GM19468 (cell line): ENCODE data around the gene PCBP2.
"Not testable (repeated sequence)": the region's sequence is repeated elsewhere in the genome, so short reads cannot be mapped to it uniquely, and the experiment has no call there.

ENCODE experiments used
- ATAC-seq: cut with Tn5 transposase; IDR thresholded peaks from one replicate; pipeline ENCODE4 v1.9.1; 2021; ENCODE audit warnings: mild to moderate bottlenecking, moderate library complexity, moderate number of reproducible peaks; ENCODE audit not compliant: unreplicated experiment; ENCODE audit errors: extremely low read depth

PCBP2 gene

DNA sequence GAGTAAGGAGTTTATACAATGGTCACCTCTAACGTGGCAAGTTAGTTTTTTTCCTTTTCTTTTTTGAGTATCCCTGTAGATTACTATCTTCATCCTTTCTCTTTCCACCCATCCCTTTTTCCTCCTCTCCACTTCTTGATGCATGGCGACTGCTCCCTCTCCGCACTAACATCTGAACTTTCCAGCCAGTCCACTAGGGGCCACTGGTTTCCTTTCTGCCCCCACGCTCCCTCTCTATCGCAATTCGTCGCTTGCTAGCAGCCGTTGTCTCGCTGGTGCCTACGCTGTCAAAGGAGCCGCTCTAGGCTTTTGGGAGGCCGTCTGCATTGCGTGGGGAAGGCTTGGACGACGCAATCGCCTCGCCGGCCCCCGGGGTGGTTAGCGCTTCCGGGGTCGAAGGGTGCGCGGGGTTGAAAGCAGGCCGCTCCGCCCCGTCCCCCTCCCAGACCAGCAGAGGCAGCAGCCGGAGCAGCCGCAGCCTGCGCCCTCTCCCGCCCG lies at the start of gene PCBP2:
Gene PCBP2 (plus strand): TSS at position 442 of the 498 bp plus-strand sequence. CDS start 2,699 bp downstream, outside the sequence.
- peak; percentile 68 for ATAC-seq

DNA sequence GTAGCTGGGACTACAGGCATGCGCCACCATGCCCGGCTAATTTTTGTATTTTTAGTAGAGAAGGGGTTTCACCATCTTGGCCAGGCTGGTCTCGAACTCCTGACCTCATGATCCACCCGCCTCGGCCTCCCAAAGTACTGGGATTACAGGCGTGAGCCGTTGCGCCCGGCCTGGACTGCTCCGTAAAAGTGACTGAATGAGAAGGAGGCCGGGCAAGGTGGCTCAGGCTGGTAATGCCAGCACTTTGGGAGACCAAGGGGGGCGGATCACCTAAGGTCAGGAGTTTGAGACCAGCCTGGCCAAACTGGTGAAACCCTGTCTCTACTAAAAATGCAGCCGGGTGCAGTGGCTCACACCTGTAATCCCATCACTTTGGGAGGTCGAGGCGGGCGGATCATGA lies 49.6 kb upstream of the PCBP2 start:
- ATAC-seq, result not testable (repeated sequence)

DNA sequence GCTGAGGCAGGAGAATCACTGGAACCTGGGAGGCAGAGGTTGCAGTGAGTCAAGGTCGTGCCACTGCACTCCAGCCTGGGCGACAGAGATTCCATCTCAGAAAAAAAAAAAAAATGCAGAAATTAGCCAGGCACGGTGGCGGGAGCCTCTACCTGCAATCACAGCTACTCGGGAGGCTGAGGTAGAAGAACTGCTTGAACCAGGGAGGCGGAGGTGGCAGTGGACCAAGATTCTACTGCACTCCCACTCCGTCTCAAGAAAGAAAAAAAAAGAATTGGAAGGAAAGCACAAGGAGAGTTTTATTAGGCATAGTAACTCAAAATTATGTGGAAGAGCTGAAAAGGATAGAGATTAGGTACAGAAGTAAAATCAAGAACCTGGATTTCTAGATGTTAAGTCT lies 49.0 kb upstream of the PCBP2 start:
- no peak for ATAC-seq

DNA sequence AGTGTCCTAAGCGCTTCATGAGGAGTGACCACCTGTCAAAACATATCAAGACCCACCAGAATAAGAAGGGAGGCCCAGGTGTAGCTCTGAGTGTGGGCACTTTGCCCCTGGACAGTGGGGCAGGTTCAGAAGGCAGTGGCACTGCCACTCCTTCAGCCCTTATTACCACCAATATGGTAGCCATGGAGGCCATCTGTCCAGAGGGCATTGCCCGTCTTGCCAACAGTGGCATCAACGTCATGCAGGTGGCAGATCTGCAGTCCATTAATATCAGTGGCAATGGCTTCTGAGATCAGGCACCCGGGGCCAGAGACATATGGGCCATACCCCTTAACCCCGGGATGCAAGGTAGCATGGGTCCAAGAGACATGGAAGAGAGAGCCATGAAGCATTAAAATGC lies 41.0 kb upstream of the PCBP2 start:
- no peak for ATAC-seq

DNA sequence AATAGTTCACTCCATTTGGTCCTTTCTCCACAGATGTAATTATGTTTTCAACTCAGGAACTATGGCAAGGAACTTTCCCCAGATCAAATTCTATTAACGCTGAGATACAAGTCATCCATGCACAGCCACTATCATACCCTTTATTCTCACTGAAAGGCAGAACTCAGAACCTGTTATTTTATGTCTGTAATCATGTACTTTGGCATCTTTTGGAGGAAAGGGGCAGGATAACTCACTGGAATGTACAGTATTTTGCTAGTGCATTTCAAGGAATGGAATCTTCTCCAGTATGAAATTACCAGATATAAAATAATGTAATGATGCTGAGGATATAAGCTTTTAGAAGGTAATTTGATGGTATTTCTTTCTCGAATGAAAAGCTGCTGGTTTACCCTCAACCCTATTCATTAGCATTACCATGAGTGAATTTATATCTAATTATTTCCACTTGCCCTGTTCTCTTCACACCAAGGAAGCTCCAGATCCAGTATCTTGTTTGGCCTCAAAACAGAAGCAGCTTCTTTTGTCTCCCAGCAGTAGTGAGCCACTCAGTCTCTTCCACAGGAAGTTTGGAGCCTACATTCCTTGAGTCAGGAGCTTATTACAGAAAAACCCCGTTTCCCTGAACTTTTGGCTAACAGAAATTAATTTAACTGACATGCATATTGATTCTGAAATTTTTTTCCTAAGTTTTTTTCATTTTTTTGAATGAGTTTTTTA lies 38.3 kb upstream of the PCBP2 start:
- no peak for ATAC-seq

DNA sequence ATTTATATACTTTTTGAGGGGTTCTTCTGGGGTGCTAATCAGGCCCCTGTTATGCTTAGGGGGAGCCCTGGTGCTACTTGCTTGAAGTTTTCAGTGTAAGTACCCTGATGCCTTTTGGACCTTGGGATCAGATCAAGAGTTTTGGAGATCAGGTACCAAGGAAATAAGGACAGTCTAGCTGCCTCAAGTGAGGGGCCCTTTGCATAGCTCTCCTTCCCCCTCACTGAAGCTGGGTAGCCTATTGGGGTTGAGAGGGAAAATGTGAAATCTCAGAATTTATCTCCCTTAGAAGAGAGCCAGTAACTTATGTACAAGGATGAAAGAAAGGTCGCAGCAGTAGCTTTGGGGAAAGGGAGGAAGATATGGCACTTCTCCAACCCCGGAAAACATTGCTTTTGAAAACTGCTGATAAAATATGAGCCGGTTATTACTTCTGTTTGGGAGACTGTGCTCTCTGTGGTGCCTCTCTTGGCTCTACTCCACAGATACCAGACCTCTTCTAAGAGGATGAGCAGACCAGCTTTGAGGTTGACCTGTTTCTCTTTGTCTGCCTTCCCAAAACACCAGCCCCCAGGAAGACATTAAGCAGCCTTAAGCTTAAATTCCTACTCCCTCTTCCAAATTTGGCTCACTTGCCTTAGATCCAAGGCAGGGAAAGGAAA lies 37.0 kb upstream of the PCBP2 start:
- no peak for ATAC-seq

DNA sequence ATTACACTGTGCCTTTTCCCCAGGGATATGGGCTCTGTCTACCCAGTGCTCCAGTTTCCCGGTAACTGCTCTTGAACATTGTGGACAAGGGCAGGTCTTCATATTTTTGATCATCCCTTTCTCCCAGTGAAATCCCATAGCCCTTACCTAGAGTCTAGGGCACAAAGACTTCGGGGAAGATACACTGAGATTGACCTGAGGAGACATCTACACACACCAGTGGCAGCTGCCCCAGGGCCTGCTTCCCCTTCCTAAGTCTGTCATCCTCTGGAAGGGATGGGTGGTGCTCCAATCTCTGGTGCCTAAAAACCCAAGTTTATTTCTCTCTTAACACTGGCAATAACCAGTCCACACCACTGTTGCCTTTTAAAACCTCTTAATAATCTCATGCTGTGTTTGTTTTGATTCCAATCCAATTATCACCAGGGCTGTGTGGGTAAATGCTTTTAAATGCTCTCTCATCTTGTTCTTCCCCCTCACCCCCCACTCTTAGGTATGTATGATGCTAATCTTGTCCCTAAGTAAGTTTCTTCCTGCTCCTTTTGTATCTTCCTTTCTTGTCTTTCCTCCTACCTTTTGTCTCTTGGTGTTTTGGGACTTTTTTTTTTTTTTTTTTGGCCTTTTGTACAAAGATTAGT lies 36.0 kb upstream of the PCBP2 start:
- ATAC-seq, result not testable (repeated sequence)

DNA sequence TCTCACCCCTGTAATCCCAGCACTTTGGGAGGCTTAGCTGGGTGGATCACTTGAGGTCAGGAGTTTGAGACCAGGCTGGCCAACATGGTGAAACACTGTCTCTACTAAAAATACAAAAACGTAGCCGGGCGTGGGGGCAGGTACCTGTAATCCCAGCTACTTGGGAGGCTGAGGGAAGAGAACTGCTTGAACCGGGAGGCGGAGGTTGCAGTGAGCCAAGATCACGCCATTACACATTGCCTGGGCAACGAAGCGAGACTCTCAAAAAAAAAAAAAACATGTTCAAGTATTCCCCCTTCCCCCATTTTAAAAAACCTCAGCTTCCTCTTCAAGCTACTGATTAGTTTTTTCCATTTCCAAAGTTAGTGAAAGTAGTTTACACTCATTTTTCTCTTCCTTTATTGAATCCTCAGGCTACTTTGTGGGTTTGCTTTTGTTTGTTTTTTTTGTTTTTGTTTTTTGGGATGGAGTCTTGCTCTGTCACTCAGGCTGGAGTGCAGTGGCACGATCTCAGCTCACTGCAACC lies 34.5 kb upstream of the PCBP2 start:
- not testable (repeated sequence) for ATAC-seq

DNA sequence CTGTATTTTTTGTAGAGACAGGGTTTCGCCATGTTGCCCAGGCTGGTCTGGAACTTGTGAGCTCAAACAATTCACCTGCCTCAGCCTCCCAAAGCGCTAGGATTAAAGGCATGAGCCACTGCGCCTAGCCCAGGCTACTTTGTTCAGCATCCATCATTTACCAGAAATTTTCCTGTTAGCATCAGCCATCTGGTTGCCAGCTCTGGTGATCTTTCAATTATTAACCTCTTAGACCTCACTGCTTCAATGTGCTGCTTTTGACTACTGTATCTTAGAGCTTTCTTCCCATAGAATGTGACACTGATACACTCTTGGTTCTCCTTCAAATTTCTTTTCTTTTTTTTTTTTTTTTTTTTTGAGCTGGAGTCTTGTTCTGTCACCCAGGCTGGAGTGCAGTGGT lies 33.7 kb upstream of the PCBP2 start:
- ATAC-seq, result no peak

DNA sequence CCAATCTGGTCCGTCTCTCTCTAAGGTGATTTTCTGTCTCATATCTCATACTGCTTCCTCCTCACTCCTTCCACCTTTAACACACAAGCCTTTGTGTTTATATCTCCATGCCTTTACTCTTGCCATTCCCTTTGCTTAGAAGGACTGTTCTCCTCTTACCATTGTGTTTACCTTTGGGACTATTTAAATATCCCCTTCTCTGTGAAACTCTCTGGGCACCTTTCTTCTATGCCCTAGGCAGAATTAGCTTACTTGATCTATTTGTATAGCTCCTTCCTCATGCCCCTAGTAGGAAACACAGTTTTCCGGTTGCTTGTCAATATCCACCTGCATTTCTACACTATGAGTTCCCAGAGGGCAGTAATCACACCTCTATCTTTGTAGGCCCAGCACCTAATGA lies 32.1 kb upstream of the PCBP2 start:
- no peak for ATAC-seq

DNA sequence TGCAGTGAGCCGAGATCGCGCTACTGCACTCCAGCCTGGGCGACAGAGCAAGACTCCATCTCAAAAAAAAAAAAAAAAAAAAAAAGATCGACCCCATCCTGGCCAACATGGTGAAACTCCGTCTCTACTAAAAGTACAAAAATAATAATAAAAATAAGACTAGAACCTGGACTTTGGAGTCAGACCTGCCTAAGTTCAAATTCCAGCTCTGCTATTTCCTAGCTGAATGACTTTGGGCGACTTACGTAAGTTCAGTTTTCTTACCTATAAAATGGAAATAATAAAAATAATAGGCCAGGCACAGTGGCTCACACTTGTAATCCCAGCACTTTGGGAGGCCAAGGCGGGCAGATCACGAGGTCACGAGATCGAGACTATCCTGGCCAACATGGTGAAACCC lies 29.7 kb upstream of the PCBP2 start:
- not testable (repeated sequence) for ATAC-seq

DNA sequence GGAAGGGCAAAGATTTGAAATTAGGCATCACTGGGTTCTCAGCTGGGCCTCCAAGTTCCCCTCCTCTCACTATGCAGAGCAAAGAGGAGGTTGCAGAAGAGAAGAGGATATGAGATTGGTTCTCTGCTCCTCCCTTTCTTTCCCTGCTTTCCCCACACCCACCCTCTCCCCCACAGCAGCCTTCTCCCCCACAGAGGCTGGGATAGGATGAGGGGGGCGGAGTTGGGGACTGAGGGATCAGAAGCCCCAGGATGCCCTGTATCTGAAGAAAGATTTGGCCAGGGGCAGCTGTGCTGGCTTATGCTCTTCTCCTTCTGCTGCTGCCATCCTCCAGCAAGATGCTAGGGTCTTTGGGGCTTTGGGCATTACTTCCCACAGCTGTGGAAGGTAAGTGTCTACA lies 28.3 kb upstream of the PCBP2 start, which contains the start of gene AMHR2:
Gene AMHR2 (plus strand): TSS at position 259 of the 400 bp plus-strand sequence. CDS start 80 bp downstream, at position 339.
- ATAC-seq, result no peak

DNA sequence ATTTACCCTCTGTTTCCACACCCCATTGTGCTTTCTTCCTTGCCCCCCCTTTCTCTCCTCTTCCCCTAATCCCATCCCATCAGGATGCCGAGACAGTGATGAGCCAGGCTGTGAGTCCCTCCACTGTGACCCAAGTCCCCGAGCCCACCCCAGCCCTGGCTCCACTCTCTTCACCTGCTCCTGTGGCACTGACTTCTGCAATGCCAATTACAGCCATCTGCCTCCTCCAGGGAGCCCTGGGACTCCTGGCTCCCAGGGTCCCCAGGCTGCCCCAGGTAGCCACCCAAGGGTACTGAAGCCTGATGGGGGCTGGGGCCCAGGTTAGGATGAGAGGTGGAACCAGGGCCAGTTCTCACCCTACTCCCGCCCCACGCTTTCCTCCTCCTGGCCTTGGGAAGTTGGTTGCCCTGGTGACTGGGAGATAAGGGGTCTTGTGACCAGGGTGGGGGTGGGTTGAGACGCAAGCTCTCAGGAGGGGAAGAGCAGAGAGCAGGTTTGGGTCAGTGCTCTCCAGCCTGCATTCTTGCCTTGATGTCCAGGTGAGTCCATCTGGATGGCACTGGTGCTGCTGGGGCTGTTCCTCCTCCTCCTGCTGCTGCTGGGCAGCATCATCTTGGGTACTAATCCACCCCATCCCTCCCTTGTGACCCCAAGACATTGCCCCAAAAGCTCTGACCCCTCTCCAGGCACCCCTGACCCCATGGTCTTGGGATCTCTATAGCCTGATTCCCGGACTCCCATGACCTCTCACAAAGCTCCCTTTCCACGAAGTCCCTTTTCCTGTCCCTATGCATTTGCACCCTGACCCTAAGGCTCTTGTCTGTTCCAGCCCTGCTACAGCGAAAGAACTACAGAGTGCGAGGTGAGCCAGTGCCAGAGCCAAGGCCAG lies 27.0 kb upstream of the PCBP2 start:
- no peak for ATAC-seq

DNA sequence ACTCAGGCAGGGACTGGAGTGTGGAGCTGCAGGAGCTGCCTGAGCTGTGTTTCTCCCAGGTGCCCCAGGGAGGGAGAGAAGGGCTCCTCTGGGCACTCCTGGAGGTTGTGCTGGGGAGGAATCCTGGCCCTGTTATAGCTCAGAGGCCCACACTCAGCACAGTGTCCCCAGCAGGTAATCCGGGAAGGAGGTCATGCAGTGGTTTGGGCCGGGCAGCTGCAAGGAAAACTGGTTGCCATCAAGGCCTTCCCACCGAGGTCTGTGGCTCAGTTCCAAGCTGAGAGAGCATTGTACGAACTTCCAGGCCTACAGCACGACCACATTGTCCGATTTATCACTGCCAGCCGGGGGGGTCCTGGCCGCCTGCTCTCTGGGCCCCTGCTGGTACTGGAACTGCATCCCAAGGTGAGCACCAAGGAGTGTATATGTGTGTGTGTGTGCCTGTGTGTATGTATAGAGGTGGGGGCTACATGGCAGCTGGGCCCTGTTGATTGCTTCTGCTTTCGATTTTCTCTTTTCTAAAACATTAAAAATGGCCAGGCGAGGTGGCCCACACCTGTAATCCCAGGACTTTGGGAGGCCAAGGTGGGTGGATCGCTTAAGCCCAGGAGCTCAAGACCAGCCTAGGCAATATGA lies 26.3 kb upstream of the PCBP2 start:
- ATAC-seq, result no peak

DNA sequence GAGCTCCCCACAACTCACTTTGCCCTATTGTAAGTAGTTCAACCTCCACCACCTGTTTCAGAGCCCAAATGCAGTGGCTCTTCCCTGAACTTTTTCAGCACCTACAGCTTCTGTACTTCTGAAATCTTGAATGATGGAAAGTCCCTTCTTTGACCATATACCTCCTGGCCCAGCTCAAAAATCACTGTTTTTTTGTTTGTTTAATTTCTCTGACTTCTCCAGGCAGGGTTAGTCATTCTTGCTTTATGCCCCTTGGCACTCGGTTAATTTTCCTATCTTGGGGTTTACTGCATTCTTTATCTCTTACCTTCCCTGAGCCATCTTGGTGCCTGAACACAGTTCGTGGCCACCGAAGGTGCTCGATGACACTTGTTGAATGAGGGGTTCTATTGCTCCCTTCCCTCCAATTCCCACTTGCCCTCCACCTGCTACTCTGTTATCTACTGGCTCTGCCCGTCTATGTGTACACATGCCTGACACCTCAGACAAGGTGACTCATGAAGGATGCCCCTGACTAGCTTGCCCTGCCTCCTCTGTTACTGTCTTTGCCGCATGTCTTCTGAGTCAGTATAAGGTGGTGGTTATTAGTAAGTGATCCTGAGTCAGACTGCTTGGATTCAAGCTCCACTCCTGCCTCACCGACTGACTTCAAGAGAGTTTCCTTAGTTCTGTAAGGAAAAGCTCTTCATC lies 23.9 kb upstream of the PCBP2 start:
- no peak for ATAC-seq

DNA sequence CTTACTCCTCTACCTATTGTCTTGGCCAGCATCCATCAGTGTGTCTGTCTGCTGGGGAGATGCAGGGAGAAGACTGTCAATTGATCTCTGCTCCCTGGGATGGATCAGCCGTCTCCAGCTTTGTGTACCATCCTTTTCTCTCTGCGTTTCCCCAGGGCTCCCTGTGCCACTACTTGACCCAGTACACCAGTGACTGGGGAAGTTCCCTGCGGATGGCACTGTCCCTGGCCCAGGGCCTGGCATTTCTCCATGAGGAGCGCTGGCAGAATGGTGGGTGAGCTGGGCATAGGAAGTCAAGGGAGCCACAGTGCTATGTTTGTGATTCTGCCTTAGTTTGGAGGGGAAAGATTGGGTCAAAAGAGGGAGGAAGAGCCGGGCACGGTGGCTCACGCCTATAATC lies 23.2 kb upstream of the PCBP2 start:
- ATAC-seq, result no peak

DNA sequence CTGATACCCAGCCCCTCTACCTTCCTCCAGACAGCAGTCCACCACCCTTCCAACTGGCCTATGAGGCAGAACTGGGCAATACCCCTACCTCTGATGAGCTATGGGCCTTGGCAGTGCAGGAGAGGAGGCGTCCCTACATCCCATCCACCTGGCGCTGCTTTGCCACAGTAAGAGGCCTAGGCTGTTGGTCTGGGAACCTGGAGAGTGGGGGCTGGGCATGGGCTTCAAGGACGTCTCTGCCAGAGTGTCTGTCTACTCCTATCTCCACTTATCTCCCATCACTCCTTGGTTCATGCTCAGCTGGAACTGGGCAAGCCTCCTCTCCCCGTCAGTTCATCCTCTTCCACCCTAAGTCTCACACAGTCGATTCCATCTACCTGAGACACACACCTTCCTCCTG lies 21.8 kb upstream of the PCBP2 start:
- ATAC-seq, result no peak

DNA sequence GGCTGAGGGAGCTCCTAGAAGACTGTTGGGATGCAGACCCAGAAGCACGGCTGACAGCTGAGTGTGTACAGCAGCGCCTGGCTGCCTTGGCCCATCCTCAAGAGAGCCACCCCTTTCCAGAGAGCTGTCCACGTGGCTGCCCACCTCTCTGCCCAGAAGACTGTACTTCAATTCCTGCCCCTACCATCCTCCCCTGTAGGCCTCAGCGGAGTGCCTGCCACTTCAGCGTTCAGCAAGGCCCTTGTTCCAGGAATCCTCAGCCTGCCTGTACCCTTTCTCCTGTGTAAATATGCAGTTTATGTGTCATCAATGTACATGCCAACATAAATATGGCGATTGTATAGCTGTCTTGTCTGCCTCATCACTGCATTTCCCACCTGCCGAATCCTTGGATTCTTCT lies 20.7 kb upstream of the PCBP2 start:
- ATAC-seq, result no peak

DNA sequence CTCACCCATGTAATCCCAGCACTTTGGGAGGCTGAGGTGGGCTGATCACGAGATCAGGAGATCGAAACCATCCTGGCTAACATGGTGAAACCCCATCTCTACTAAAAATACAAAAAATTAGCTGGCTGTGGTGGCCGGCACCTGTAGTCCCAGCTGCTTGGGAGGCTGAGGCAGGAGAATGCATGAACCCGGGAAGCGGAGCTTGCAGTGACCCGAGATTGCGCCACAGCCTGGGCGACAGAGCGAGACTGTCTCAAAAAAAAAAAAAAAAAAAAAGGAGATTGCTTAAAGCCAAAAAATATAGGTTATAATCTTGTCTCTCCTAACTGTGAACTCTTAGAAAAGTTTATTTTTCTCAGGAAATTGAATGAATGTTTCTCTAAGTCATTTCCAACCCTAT lies 16.6 kb upstream of the PCBP2 start:
- ATAC-seq, result not testable (repeated sequence)
